ENCODE data around the gene TCIRG1. TPM values are rescaled to one million over a fixed set of nuclear protein-coding genes. Genes with fewer than 3 reads are reported as not detected.

TCIRG1 gene
- polyA plus RNA-seq, 1 experiment: 111 TPM

DNA sequence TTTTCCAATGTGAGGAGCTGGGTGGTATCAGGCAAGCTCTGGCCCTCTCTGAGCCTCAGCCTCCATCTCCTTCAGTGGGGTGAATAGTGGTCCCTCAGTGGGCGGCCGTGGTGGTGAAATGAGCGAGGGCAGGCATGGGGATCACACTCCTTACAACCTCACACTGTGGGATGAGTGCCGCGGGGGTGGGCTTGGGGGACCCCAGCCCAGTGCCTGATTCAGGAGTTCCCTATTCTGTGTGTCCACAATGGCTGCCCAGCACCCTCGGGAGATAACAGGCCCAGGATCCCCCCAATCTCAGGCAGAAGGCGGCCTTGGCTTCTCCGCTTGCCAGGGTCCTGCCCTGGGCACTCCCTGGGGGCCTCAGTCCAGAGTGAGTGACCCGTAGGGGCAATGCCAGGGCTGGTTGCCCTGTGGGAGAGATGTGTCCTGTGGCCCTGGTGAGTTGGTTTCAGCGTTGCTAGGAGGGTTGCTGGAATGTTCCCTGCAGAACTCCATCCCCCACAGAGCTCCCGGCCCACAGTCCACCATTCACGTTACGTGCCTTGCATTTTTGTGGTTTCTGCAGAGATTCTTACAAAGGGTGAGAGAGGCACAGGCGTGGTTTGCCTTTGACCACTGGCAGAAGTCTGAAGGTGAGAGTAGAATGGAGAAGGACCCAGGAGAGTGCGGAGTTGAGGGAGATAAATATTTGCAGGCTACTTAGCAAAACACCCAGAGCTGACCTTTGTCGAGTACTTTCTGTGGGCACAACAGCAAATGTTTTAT, 25.8 kb upstream of the TCIRG1 start:
- DNase-seq (ENCODE audit: low read depth): peak; percentile 94
- Histone ChIP-seq H3K27me3 (ENCODE audit: control insufficient read depth, insufficient read depth, low read length) (no peaks in the 10 kb centered on the region), H3K36me3 (ENCODE audit: control insufficient read depth, insufficient read depth, low read length) (no peaks in the 10 kb centered on the region; the same call in 1 of the 2 replicates), H3K4me3 (ENCODE audit: low read depth, low read length) (no peak overlapping the region)
- TF ChIP-seq, protein P1, sequence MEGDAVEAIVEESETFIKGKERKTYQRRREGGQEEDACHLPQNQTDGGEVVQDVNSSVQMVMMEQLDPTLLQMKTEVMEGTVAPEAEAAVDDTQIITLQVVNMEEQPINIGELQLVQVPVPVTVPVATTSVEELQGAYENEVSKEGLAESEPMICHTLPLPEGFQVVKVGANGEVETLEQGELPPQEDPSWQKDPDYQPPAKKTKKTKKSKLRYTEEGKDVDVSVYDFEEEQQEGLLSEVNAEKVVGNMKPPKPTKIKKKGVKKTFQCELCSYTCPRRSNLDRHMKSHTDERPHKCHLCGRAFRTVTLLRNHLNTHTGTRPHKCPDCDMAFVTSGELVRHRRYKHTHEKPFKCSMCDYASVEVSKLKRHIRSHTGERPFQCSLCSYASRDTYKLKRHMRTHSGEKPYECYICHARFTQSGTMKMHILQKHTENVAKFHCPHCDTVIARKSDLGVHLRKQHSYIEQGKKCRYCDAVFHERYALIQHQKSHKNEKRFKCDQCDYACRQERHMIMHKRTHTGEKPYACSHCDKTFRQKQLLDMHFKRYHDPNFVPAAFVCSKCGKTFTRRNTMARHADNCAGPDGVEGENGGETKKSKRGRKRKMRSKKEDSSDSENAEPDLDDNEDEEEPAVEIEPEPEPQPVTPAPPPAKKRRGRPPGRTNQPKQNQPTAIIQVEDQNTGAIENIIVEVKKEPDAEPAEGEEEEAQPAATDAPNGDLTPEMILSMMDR (IDR thresholded peaks at IDR 0.05; ENCODE audit: insufficient read depth, low read depth, low read length): no peak
- CTCF ChIA-PET: interaction anchor here (1.0 to 2.6 kb wide), 4 partner anchors 9 to 197 kb away, joined by 3 to 9 read pairs (median 6); no protein-coding TSS in a partner anchor
- POLR2A ChIA-PET: interaction anchor here (0.6 kb wide), 1 partner anchor 13 kb away, joined by 3 read pairs; no protein-coding TSS in a partner anchor

DNA sequence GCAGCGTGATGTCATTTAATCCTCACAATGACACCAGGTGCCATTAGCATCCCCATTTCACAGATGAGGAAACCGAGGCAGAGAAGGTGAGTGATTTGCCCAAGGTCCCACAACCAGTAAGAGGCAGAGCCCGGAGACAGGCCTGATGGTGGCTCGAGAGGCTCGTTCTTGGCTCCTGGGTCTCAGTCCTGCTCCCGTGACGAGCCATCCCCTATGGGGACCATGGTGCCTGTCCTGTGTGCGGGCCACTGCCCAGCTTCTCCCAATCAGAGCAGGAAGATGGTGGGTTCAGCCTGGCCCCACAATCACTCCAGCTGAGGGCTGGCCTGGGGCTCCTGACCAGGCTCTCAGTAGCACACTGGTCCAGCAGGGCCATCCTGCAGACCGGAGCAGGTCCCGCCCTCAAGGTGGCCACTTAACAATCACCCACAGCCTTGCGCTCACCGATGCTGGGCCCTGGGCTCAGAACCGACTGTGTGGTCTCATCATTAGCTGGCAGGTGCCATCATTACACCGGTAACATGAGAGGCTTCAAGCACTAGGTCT, 25.1 kb upstream of the TCIRG1 start:
- ChIA-PET POLR2A (interaction anchor here (0.6 kb wide), 1 partner anchor 14 kb away, joined by 3 read pairs; no protein-coding TSS in a partner anchor), CTCF (interaction anchor here (0.8 to 2.6 kb wide), 6 partner anchors 8 to 196 kb away, joined by 3 to 9 read pairs (median 4); partner anchors contain the start of gene NDUFS8)
- Histone ChIP-seq H3K36me3 (ENCODE audit: control insufficient read depth, insufficient read depth, low read length) (no peaks in the 10 kb centered on the region; the same call in 1 of the 2 replicates), H3K4me3 (ENCODE audit: low read depth, low read length) (no peak overlapping the region), H3K27me3 (ENCODE audit: control insufficient read depth, insufficient read depth, low read length) (no peaks in the 10 kb centered on the region)
- TF ChIP-seq, protein P1 (IDR thresholded peaks at IDR 0.05; ENCODE audit: insufficient read depth, low read depth, low read length): no peak
- no peak for DNase-seq (ENCODE audit: low read depth)

DNA sequence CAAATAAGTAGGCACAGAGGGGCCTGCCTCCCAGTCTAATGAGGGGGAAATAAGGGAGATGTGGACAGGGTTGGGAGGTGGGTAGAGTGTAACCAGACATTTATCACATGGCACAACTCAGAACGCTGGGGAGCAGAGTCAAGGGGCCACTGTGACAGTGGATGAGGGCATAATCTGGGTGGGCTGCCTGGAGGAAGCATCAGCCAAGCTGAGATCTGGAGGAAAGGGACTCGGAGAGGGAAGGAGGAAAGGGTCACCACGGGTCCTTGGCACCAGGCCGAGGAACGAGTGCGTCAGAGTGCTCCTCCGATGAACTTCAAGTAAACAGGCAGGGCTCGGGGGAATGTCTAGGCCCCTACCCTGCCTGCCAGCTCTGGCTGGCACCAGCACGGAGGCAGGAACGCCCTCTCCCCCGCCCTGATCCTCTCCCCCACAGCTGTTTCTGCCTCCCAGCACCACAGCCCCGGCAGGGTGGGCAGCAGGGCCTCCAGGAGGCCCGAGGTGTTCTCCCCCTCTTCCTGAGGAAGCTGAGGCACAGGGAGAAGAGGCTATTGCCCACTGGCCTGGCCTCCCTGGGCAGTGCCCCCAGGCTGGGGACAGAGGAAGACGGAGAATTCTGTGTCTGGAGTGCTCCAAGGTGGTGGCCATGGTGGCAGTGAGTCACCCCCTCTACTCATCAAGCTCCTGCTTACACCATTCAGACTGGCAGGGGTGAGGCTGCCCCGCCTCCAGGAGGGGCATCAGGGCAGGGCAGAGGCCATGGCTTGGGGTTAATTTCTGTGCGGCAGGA, 24.5 kb upstream of the TCIRG1 start:
- no peaks in the 10 kb centered on the region; the same call in 1 of the 2 replicates for H3K36me3 ChIP-seq (ENCODE audit: control insufficient read depth, insufficient read depth, low read length)
- H3K27me3 ChIP-seq (ENCODE audit: control insufficient read depth, insufficient read depth, low read length): no peaks in the 10 kb centered on the region
- no peak overlapping the region for H3K4me3 ChIP-seq (ENCODE audit: low read depth, low read length)
- DNase-seq (ENCODE audit: low read depth): no peak
- TF ChIP-seq, protein P1 (IDR thresholded peaks at IDR 0.05; ENCODE audit: insufficient read depth, low read depth, low read length): no peak
- ChIA-PET POLR2A (no interaction called here), CTCF (interaction anchor here (0.8 to 2.6 kb wide), 6 partner anchors 11 to 195 kb away, joined by 3 to 7 read pairs (median 3); partner anchors contain the start of gene NDUFS8)

DNA sequence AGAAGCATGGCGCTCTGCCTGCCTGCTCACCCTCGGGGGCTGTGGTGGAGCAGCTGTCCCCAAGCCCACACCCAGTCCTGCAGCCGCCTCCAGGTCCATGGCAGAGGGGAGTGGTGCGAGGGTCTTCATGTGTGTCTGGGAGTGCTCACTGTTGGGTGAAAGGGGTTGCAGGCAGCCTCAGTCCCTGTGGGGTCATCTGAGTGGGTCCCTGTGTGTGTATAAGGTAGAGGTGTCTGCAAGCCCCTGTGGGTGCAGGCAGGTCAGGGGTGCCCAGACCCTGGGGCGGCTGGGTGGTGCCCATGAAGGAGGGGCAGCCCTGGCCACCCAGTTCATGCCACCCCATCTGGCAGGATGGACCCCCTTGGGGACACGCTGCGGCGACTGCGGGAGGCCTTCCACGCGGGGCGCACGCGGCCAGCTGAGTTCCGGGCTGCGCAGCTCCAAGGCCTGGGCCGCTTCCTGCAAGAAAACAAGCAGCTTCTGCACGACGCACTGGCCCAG, 23.8 kb upstream of the TCIRG1 start:
- no peaks in the 10 kb centered on the region; the same call in 1 of the 2 replicates for H3K36me3 ChIP-seq (ENCODE audit: control insufficient read depth, insufficient read depth, low read length)
- TF ChIP-seq, protein P1 (IDR thresholded peaks at IDR 0.05; ENCODE audit: insufficient read depth, low read depth, low read length): no peak
- ChIA-PET POLR2A (no interaction called here), CTCF (interaction anchor here (0.8 to 2.6 kb wide), 5 partner anchors 10 to 194 kb away, joined by 3 to 7 read pairs (median 3); no protein-coding TSS in a partner anchor)
- H3K4me3 ChIP-seq (ENCODE audit: low read depth, low read length): no peak overlapping the region
- H3K27me3 ChIP-seq (ENCODE audit: control insufficient read depth, insufficient read depth, low read length): no peaks in the 10 kb centered on the region
- DNase-seq (ENCODE audit: low read depth): no peak

All from BJ (cell line).